Spleen (tissue), 7 donors: ENCODE results near the gene F13B.
"Not testable (repeated sequence)": the region's sequence is repeated elsewhere in the genome, so short reads cannot be mapped to it uniquely, and the experiment has no call there.

Experiments used
- POLR2A ChIP-seq, 3 donors: fragments of 450-650 bp; IDR thresholded peaks; one replicate each; pipeline ENCODE4 v1.5.1; 2017; ENCODE audit warnings: antibody characterized with exemption in 3 of 3, mild to moderate bottlenecking in 1 of 3
- POLR2AphosphoS5 ChIP-seq, 3 donors: sonication (generic); formaldehyde crosslinking; IDR thresholded peaks; one replicate each; pipeline ENCODE4 v1.5.1; 2017; ENCODE audit warnings: antibody characterized with exemption in 3 of 3
- TF ChIP-seq, protein P1 (sequence below), 11 experiments: fragments of 200-600 bp in 7 of 11; fragments of 450-650 bp in 4 of 11; sonication (generic) in 4 of 11; IDR thresholded peaks in 8 of 11; conservative IDR thresholded peaks in 3 of 11; 1 replicate in 7 of 11; 2 replicates in 4 of 11; pipeline versions ENCODE4 v1.4.0 to v1.8.0; 2016 to 2021; ENCODE audit warnings: antibody characterized with exemption in 11 of 11, inconsistent platforms in 4 of 11, mild to moderate bottlenecking in 1 of 11
- donor health status: DM: no; HTN: no; CAD: no; lungs with moderate emphysema.
- donor health status: DM: no; HTN: no; CAD: no.
- donor health status: DM: no; HTN: no; CAD: no.

DNA sequence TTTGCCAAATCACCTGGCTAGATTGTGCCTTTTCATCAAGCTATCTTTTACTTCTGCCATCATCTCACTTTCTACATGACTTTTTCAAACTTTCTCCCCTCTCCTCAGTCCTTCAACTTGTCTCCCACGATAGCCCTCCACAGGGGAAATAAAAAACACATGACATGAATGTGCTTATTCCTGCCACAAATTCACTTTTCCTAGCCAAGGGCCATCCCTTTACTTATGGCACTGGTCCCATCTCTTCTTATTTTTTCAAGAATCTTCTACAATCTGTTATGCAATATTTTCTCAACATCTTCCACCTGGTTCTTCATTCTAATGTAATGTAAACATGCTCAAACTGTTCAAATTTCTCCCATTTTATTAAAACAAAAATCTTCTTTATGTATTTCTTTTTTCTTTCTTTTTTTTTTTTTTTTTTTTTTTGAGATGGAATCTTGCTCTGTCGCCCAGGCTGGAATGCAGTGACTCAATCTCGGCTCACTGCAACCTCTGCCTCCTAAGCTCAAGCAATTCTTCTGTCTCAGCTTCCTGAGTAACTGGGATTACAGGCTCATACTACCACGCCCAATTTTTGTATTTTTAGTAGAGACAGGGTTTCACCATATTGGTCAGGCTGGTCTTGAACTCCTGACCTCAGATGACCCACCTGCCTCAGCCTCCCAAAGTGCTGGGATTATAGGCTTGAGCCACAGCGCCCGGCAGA, 32.3 kb downstream of the F13B start:
- TF ChIP-seq, protein P1, sequence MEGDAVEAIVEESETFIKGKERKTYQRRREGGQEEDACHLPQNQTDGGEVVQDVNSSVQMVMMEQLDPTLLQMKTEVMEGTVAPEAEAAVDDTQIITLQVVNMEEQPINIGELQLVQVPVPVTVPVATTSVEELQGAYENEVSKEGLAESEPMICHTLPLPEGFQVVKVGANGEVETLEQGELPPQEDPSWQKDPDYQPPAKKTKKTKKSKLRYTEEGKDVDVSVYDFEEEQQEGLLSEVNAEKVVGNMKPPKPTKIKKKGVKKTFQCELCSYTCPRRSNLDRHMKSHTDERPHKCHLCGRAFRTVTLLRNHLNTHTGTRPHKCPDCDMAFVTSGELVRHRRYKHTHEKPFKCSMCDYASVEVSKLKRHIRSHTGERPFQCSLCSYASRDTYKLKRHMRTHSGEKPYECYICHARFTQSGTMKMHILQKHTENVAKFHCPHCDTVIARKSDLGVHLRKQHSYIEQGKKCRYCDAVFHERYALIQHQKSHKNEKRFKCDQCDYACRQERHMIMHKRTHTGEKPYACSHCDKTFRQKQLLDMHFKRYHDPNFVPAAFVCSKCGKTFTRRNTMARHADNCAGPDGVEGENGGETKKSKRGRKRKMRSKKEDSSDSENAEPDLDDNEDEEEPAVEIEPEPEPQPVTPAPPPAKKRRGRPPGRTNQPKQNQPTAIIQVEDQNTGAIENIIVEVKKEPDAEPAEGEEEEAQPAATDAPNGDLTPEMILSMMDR (IDR thresholded peaks at IDR 0.05 in 8 of 11, conservative IDR thresholded peaks at IDR 0.05 in 3 of 11) = not testable (repeated sequence)
- TF ChIP-seq POLR2AphosphoS5, POLR2A (IDR thresholded peaks at IDR 0.05): not testable (repeated sequence)
